T-helper 1 cell treated with Interleukin-12 subunit alpha and Interleukin-12 subunit beta and Interleukin-4 antibody, amounts not matched to agents 30 μg/mL and 1 μg/mL, for 36 hours (primary cell): ENCODE data around the gene CSK.
"Not testable (repeated sequence)": the region's sequence is repeated elsewhere in the genome, so short reads cannot be mapped to it uniquely, and the experiment has no call there.

Experiments
- H3K27ac Mint-ChIP-seq: one replicate; pipeline ENCODE4 v1.8.0; 2021; ENCODE audit warnings: mild to moderate bottlenecking, mixed read lengths
- H3K27me3 Mint-ChIP-seq: one replicate; pipeline ENCODE4 v1.8.0; 2021; ENCODE audit warnings: low read depth, mixed read lengths
- H3K36me3 Mint-ChIP-seq: one replicate; pipeline ENCODE4 v1.8.0; 2021; ENCODE audit warnings: low read depth, mixed read lengths
- H3K4me1 Mint-ChIP-seq: one replicate; pipeline ENCODE4 v1.8.0; 2021; ENCODE audit warnings: low read depth, mixed read lengths
- H3K4me3 Mint-ChIP-seq: one replicate; pipeline ENCODE4 v1.8.0; 2021; ENCODE audit warnings: mild to moderate bottlenecking, moderate library complexity, mixed read lengths
- H3K9me3 Mint-ChIP-seq: one replicate; pipeline ENCODE4 v1.8.0; 2021; ENCODE audit warnings: mixed read lengths

The CSK gene

DNA sequence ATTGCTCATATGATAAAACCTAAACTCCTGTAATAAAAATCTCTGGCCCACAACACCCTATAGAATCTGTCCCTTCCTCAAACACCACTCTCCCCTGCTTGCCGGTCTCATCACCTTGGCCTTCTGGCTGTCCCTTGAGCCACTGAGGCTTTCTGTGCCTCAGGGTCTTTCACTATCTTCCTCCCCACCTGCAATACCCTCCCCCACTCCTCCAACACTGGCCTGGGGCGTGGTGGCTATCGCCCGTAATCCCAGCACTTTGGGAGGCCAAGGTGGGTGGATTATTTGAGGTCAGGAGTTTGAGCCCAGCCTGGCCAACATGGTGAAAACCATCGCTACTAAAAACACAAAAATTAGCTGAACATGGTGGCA lies 3.3 kb upstream of the CSK start:
- H3K9me3 Mint-ChIP-seq = no peaks in the 10 kb centered on the region
- H3K4me3 Mint-ChIP-seq = peak overlapping the region; percentile 100
- peaks cover 28% of the 10 kb centered on the region for H3K36me3 Mint-ChIP-seq

DNA sequence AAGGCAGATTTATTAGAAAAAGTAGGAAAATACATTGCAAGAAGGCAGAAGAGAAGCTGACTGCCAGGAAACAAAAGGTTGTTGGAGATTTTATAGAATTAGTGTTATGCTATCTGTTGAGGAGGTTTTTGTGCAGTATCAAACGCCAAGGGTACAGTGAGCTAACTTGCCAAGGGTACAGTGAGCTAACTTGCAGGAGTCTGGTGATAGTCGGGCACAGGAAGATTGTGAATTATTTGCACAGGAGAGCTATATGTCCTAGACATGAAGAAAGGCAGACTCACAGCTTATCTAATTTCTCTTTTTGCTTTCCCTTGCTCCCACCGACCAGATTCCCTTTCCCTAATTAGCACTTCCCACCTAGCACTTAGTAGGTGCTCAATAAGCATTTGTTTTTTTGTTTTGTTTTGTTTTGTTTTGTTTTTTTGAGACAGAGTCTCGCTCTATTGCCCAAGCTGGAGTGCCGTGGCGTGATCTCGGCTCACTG lies 2.7 kb upstream of the CSK start:
- Mint-ChIP-seq H3K27ac (peak overlapping the region; percentile 98), H3K4me1 (peaks cover 64% of the 10 kb centered on the region), H3K36me3 (peaks cover 31% of the 10 kb centered on the region), H3K27me3 (no peaks in the 10 kb centered on the region), H3K4me3 (peak overlapping the region; percentile 100), H3K9me3 (no peaks in the 10 kb centered on the region)

More for the DNA sequence above, 3.3 kb upstream of the CSK start:
- H3K4me1 Mint-ChIP-seq = peaks cover 70% of the 10 kb centered on the region
- no peaks in the 10 kb centered on the region for H3K27me3 Mint-ChIP-seq
- peak overlapping the region; percentile 98 for H3K27ac Mint-ChIP-seq

DNA sequence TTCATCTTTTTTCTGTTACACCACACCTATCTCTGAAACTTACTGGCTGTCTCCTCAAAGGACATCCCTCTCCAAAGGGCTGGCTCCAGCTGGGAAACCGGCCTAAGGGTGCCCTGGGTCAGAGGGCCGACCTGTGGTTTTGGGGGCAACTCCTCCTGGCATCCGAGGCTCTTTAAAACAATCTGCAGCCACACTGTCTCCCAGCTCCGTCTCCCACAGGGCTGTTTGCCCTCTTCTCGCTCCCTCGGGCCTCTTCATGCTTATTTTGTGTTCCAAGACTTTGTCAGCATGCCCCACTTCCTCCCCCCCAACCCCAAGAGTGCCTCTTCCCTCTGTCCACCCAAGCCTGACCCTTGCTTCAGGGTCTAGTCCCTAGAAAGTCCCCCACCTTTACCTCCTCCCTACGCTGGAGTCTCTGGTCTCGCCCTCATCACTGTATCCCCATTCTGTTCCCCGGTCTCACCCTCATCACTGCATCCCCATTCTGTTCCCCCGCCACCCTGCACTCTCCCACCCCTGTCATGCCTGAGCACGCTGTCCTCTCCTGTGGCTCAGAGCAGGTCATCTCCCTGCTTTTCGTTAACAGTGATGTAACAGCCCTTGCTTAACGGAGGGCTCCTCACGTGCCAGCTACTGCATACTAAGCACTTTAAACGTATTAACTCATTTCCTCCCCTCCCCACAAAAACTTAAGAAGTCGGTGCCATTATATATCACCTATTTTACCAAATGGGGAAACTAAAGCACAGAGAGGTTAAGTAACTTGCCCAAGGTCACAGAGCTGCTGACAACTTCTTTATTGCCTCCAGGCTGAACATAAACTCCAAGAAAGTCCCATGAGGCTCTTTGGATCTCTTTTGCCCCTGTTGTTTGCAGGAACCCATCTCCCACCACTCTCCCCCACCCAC lies 1.1 kb upstream of the CSK start:
- Mint-ChIP-seq H3K4me1 (peaks cover 60% of the 10 kb centered on the region), H3K4me3 (peak overlapping the region; percentile 100)

DNA sequence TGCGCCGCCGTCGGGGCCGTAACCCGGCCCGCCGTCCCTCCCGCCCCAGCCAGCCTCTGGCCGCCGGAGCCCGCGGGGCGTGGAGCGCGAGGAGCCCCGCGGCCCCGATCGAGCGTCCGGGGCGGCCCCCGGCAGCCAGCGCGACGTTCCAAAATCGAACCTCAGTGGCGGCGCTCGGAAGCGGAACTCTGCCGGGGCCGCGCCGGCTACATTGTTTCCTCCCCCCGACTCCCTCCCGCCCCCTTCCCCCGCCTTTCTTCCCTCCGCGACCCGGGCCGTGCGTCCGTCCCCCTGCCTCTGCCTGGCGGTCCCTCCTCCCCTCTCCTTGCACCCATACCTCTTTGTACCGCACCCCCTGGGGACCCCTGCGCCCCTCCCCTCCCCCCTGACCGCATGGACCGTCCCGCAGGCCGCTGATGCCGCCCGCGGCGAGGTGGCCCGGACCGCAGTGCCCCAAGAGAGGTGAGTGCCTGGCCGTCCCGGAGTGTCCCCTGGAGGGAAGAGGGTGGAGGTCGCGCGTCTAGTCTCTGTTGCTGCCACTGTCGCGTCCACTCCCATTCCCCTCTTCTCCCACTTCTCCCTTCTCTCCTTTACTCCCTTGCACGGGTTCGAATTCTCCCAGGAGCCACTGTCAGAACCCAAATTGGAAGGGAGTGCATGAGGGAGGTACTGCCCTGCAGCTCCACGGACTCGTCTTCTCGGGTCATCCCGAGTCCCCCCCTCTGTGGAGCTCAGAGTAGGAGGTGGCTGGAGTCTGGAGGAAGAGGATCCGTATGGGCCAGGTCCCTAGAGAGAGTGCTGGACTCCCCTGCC lies 585 bp downstream of the CSK start:
- peak overlapping the region; percentile 88 for H3K27ac Mint-ChIP-seq
- H3K9me3 Mint-ChIP-seq = no peaks in the 10 kb centered on the region
- peaks cover 55% of the 10 kb centered on the region for H3K4me1 Mint-ChIP-seq
- H3K4me3 Mint-ChIP-seq = peak overlapping the region; percentile 93
- H3K36me3 Mint-ChIP-seq = peaks cover 45% of the 10 kb centered on the region
- no peaks in the 10 kb centered on the region for H3K27me3 Mint-ChIP-seq

More for the DNA sequence above, 1.1 kb upstream of the CSK start:
- Mint-ChIP-seq H3K36me3 (peaks cover 43% of the 10 kb centered on the region), H3K9me3 (no peaks in the 10 kb centered on the region), H3K27ac (peak overlapping the region; percentile 98), H3K27me3 (no peaks in the 10 kb centered on the region)

DNA sequence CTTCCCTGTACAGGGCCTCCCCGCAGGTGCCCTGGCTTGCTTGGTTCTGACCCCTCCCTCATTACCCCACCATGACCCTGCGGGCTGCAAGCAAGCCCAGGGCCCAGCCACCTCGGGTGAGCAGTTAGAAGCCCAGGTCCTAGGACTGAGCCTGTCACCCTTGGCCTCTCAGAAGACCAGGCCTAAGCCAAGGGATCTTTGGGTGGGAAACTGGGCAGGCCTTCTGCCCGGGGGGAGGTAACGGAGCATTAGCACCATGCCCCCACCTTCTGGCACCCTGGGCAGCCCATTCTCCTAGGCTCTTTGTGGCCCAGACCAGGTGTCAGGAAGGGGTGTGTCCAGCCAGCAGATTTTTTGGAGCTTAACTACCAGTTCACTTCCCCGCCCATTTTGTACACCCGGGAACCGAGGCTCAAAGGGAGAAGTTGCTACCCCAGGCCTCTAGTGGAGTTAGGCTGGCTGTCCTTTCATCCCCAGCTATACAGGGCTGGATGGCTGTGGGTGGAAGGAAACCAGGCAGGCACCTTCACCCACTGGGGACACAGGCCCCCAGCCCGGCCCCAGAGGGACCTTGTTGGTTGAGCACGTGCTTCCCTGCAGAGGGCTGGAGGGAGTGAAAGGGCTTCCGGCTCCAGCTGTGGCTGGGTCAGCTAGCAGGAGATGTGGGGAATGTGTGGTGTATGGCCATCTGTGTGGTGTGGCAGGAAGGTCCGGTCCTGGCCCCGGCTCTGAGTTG lies 1.4 kb downstream of the CSK start:
- H3K27me3 Mint-ChIP-seq = no peaks in the 10 kb centered on the region
- peaks cover 50% of the 10 kb centered on the region for H3K36me3 Mint-ChIP-seq
- H3K4me1 Mint-ChIP-seq = peaks cover 55% of the 10 kb centered on the region
- peak overlapping the region; percentile 93 for H3K4me3 Mint-ChIP-seq
- no peaks in the 10 kb centered on the region for H3K9me3 Mint-ChIP-seq
- peak overlapping the region; percentile 88 for H3K27ac Mint-ChIP-seq

DNA sequence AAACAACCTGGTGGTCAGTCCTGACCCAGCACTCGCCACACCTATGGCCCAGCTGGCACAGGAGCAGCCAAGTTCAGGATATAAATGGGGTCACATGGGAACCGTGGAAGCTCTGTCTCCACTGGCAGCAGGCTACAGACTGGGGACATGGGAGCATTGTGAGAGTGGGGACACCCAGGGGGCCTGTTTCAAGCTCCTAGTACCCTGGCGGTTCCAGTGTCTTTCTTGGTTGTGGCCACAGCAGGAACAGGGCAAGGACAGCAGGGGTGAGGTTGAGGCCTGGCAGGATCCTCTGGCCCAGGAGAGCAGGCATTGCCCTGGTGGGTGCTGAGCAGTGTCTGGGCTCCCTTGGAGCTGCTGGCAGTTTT lies 1.9 kb downstream of the CSK start:
- H3K36me3 Mint-ChIP-seq = peaks cover 52% of the 10 kb centered on the region
- H3K27me3 Mint-ChIP-seq = no peaks in the 10 kb centered on the region
- H3K4me1 Mint-ChIP-seq = peaks cover 53% of the 10 kb centered on the region
- H3K4me3 Mint-ChIP-seq = peak overlapping the region; percentile 93
- H3K27ac Mint-ChIP-seq = peak overlapping the region; percentile 88
- no peaks in the 10 kb centered on the region for H3K9me3 Mint-ChIP-seq

DNA sequence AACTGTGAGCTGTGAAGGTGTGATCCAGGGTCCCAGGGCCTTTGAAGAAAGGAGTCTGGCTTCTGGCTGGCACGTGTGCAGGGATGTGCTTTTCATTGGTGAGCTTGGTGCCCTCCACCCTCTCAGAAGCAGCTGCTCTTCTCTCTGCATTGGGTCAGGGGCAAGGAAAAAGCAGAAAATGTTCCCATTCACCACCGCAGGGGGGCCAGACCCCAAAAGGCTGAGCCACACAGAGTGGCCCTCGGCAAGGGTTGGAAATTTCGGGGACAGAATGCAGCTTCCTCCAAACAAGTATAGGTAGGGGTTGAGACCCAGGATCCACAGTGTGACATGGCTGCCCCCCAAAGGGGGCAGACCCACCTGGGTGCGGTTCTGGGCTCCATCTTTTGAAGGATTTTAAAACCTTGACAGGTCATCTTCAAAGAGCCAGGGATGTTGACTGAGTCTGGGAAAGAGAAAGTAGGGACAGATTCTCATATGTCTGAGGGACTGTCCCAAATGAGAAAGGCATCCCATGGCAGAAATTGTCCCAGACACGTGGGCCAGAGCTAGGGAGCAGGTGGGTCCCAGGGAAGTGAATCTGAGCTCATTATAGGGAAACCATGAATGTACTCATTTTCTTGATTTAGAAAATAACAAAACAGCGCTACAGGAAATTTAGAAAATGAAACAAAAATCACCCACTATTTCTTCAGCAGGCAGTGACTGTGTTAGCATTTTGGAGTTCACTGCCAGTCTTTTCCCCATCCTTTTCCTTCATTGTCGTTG lies 2.7 kb downstream of the CSK start:
- Mint-ChIP-seq H3K36me3 (peaks cover 58% of the 10 kb centered on the region), H3K4me3 (peak overlapping the region; percentile 93), H3K9me3 (no peaks in the 10 kb centered on the region), H3K27me3 (no peaks in the 10 kb centered on the region), H3K27ac (peak overlapping the region; percentile 99), H3K4me1 (peaks cover 52% of the 10 kb centered on the region)

DNA sequence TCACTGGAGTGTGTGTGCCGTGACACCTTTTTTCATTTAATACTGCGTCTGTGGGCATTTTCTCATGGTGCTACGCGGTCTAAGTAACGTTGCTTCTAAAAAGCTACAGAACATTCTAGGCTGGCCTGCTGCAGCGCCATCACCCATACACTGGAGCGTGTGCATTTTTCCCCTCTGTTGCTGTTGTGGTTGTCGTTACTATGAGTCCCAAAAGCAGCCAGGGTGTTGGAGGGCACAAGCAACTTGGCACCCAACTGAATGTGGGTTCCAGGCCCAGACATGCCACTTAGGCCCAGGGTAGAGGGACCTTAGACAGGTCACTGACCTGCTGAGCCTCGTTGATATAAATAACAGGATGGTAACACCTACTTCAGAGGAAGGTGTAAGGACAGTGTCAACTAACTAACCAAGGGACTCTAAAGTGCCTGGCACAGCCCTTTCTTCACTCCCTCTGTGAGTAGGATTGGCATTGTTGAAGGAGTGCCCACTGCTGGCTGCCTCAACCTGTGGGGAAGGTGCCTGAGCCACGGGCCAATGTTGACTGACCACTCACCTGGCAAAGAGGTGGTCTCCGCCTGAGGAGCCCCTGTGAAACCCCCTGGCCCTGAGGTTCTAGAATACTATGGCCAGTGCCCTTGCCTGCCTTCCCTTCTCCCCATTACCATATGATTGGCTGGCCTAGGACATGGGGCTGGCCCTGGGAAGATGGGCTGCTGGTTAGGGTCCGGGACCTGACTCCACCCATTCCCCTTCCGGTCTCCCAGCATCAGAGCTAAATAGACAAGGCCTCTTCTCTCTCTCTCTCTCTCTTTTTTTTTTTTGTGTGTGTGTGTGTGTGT lies 3.5 kb downstream of the CSK start:
- Mint-ChIP-seq H3K9me3 (no peaks in the 10 kb centered on the region), H3K4me3 (peak overlapping the region; percentile 93)

DNA sequence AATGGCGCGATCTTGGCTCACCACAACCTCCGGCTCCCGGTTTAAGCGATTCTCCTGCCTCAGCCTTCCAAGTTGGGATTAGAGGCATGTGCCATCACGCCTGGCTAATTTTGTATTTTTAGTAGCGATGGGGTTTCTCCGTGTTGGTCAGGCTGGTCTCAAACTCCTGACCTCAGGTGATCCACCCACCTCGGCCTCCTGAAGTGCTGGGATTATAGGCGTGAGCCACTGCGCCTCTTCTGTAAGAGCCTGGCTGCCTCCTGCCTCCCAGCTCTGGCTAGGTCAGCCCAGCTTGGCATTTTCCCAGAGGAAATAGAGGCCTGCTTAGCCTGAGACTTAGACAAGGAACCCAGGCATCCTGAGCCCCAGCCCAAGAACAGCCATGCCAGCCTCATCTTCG lies 4.2 kb downstream of the CSK start:
- not testable (repeated sequence) for H3K27me3 Mint-ChIP-seq, H3K9me3 Mint-ChIP-seq
- Mint-ChIP-seq H3K4me3 (peak overlapping the region; percentile 93), H3K36me3 (peaks cover 64% of the 10 kb centered on the region), H3K4me1 (peaks cover 47% of the 10 kb centered on the region), H3K27ac (peak overlapping the region; percentile 99)

More for the DNA sequence above, 3.5 kb downstream of the CSK start:
- Mint-ChIP-seq H3K27ac (peak overlapping the region; percentile 99), H3K36me3 (peaks cover 63% of the 10 kb centered on the region), H3K4me1 (peaks cover 48% of the 10 kb centered on the region), H3K27me3 (no peaks in the 10 kb centered on the region)

DNA sequence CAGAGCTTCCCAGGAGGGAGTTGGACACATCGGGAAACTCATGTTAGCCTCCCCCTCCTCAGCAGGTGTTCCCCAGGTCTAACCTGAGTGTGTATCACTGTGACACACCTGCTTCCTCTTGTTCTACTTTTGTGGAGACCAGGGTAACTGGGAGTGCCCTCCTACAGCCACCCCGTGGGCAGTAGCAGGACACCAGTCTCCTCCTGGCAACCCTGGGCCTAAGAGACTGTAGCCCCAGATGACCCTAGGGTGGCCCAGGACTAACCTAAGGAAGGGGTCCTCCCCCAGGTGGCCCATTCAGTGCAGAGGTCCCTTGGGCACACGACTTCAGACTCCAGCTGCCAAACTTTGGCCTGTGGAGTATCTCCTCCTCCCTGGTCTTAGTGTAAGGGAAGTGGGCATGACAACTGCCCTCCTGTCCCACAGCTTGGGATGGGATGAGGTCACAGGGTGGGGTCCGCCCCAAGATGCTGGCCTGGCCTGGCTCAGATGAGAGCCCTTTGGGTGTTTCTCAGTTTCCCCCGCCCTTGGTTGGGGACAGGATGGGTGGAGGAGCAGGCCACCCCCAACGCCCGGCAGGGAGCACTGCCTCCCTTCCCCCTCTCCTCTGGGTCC lies 4.8 kb downstream of the CSK start:
- Mint-ChIP-seq H3K36me3 (peaks cover 64% of the 10 kb centered on the region), H3K4me3 (peak overlapping the region; percentile 93), H3K9me3 (no peaks in the 10 kb centered on the region), H3K4me1 (peaks cover 49% of the 10 kb centered on the region), H3K27ac (peak overlapping the region; percentile 99), H3K27me3 (no peaks in the 10 kb centered on the region)

DNA sequence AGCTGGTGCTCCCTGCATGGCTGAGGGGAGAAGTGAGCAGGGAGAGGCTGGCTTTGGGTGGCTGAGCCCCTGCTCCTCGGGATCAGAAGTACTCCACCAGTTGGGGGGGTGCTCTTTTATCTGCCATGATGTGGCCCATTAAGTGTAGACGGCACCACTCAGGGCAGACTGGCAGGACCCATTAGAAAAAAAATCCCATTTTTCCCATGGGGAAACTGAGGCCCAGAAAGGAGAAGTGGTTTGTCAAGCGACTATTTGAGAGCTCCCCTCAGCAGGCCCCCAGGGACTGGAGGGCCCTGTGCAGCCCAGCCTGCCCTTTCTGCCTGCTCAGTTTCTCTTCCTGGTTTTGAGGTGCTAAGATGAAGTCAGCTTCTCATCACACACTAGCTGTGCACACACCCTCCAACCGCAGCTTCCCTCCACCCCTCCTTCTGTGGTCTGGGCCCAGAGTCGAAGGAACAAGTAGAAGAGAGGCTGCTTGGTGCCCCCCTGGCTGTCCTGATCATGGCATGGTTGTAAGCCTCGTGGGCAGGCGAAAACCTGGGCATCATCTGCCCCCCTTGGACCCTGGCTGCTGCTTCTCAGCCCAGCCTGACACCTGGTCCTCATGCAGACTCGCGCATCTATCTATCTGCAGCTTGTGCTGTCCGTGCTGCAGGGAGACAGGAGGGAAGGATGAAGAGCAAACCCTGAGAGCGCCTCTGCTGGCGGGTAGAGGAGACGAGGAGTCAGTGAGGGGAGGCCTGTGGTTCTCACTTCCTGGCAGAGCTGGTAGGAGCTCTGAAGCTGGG lies 5.6 kb downstream of the CSK start:
- Mint-ChIP-seq H3K27ac (peak overlapping the region; percentile 99), H3K9me3 (no peaks in the 10 kb centered on the region), H3K36me3 (peaks cover 69% of the 10 kb centered on the region), H3K27me3 (no peaks in the 10 kb centered on the region), H3K4me1 (peaks cover 56% of the 10 kb centered on the region), H3K4me3 (peak overlapping the region; percentile 93)

DNA sequence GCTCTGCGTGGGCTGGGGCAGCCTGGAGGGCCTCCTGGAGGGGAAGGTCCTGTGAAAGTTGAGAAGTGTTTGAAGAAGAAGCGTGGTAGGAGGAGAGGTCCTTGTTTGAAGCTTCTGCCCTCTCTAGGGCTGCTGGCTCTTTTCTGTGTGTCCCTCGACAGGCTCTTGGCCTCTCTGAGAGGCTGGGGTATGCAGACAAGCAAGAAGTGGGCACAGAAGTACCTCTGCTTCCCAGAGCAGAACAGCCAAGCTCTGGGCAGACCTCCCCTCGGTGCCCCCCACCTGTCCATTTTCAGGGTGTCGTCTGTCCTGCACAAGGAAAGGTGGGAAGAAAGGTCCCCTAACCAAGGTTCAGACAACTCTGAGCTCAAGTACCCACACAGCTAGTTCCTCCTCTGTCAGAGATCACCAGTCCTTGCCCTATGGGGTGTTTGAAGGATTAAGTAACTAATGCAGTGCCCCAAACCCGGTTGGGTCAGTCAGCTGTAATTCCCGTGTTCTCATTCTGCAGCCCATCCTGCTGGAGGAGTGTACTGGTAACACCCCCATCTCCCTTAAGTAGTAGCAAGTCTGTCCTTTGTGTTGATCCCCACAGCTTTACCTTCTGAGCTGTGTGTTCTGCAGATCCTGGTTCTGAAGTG lies 6.3 kb downstream of the CSK start:
- Mint-ChIP-seq H3K36me3 (peaks cover 64% of the 10 kb centered on the region), H3K4me3 (peak overlapping the region; percentile 93), H3K27me3 (no peaks in the 10 kb centered on the region), H3K9me3 (no peaks in the 10 kb centered on the region), H3K4me1 (peaks cover 59% of the 10 kb centered on the region), H3K27ac (peak overlapping the region; percentile 99)
